Mesenchymal stem cell (in vitro differentiated cells and primary cell): ENCODE results near the gene MEIKIN.

Experiments used
- DNase-seq: peaks from one replicate; pipeline ENCODE4 v3.0.0-alpha.2; 2013
- H2AFZ ChIP-seq: one replicate; pipeline ENCODE4 v1.6.1; 2013; ENCODE audit warnings: low read depth, mild to moderate bottlenecking, control low read depth, inconsistent platforms, low read length, moderate library complexity
- H2AK5ac ChIP-seq: 2 replicates; pipeline ENCODE4 v1.6.1; 2013; ENCODE audit warnings: low read length, moderate library complexity, mild to moderate bottlenecking, inconsistent platforms; ENCODE audit not compliant: severe bottlenecking
- H2BK120ac ChIP-seq: one replicate; pipeline ENCODE4 v1.6.1; 2013; ENCODE audit warnings: low read depth, mild to moderate bottlenecking, inconsistent platforms, low read length, moderate library complexity
- H2BK12ac ChIP-seq, 2 experiments: one replicate each; pipeline ENCODE4 v1.6.1; 2013; ENCODE audit warnings: inconsistent platforms in 2 of 2, low read length in 2 of 2, mild to moderate bottlenecking in 2 of 2, moderate library complexity in 2 of 2, control low read depth in 1 of 2
- H2BK15ac ChIP-seq: one replicate; pipeline ENCODE4 v1.6.1; 2013; ENCODE audit warnings: mild to moderate bottlenecking, low read depth, inconsistent platforms; ENCODE audit not compliant: poor library complexity, severe bottlenecking
- H2BK5ac ChIP-seq: 2 replicates; pipeline ENCODE4 v1.6.1; 2013; ENCODE audit warnings: low read depth, mild to moderate bottlenecking, low read length, control low read depth, inconsistent platforms; ENCODE audit not compliant: poor library complexity, severe bottlenecking
- H3K14ac ChIP-seq, 2 experiments: one replicate each; pipeline ENCODE4 v1.6.1; 2013; ENCODE audit warnings: inconsistent platforms in 2 of 2, low read length in 2 of 2, control low read depth in 1 of 2, mild to moderate bottlenecking in 1 of 2, moderate library complexity in 1 of 2
- H3K18ac ChIP-seq, 2 experiments: one replicate each; pipeline ENCODE4 v1.6.1; 2013; ENCODE audit warnings: inconsistent platforms in 2 of 2, low read length in 2 of 2, control low read depth in 1 of 2, low read depth in 1 of 2, mild to moderate bottlenecking in 1 of 2
- H3K23ac ChIP-seq, 2 experiments: one replicate each; pipeline ENCODE4 v1.6.1; 2013; ENCODE audit warnings: inconsistent platforms in 2 of 2, low read length in 2 of 2, mild to moderate bottlenecking in 2 of 2, moderate library complexity in 2 of 2, control low read depth in 1 of 2
- H3K27ac ChIP-seq: 2 replicates; pipeline ENCODE4 v1.5.1; 2013; ENCODE audit warnings: mild to moderate bottlenecking, moderate library complexity, low read length, control low read depth, inconsistent platforms; ENCODE audit not compliant: poor library complexity, severe bottlenecking
- H3K27me3 ChIP-seq, 2 experiments: 2 replicates each; pipeline versions ENCODE4 v1.6.1 to v1.7.0; 2013; ENCODE audit warnings: low read length in 2 of 2, mild to moderate bottlenecking in 2 of 2, moderate library complexity in 2 of 2, control low read depth in 1 of 2, inconsistent platforms in 1 of 2; ENCODE audit not compliant: control insufficient read depth in 1 of 2, insufficient read depth in 1 of 2
- H3K36me3 ChIP-seq, 2 experiments: 2 replicates each; pipeline versions ENCODE4 v1.6.1 to v1.7.0; 2013; ENCODE audit warnings: low read length in 2 of 2, control low read depth in 1 of 2, inconsistent platforms in 1 of 2, low read depth in 1 of 2, mild to moderate bottlenecking in 1 of 2; ENCODE audit not compliant: insufficient read depth in 2 of 2, control insufficient read depth in 1 of 2
- H3K4ac ChIP-seq, 2 experiments: one replicate each; pipeline ENCODE4 v1.6.1; 2013; ENCODE audit warnings: inconsistent platforms in 2 of 2, low read length in 2 of 2, mild to moderate bottlenecking in 2 of 2, moderate library complexity in 2 of 2, control low read depth in 1 of 2, low read depth in 1 of 2
- H3K4me1 ChIP-seq: 2 replicates; pipeline ENCODE4 v1.6.1; 2013; ENCODE audit warnings: low read depth, low read length, control low read depth; ENCODE audit not compliant: control insufficient read depth, insufficient read depth
- H3K4me2 ChIP-seq: 2 replicates; pipeline ENCODE4 v1.6.1; 2013; ENCODE audit warnings: low read length, mild to moderate bottlenecking, inconsistent platforms; ENCODE audit not compliant: poor library complexity, severe bottlenecking
- H3K4me3 ChIP-seq, 2 experiments: 2 replicates each; pipeline versions ENCODE4 v1.5.1 to v1.7.0; 2013; ENCODE audit warnings: low read length in 2 of 2, mild to moderate bottlenecking in 2 of 2, control low read depth in 1 of 2, low read depth in 1 of 2; ENCODE audit not compliant: insufficient read depth in 1 of 2
- H3K79me1 ChIP-seq: replicated peaks from 2 replicates; pipeline ENCODE4 v1.6.1; 2013; ENCODE audit warnings: mild to moderate bottlenecking, control low read depth, low read length, inconsistent platforms; ENCODE audit not compliant: poor library complexity, severe bottlenecking
- H3K9ac ChIP-seq: 2 replicates; pipeline ENCODE4 v1.7.0; 2013; ENCODE audit warnings: mild to moderate bottlenecking, low read length, moderate library complexity
- H3K9me3 ChIP-seq: 2 replicates; pipeline ENCODE4 v1.7.0; 2013; ENCODE audit warnings: mild to moderate bottlenecking, low read length; ENCODE audit not compliant: control insufficient read depth
- H4K8ac ChIP-seq: one replicate; pipeline ENCODE4 v1.6.1; 2013; ENCODE audit warnings: inconsistent platforms, mild to moderate bottlenecking, low read length, moderate library complexity
- H4K91ac ChIP-seq: one replicate; pipeline ENCODE4 v1.6.1; 2013; ENCODE audit warnings: mild to moderate bottlenecking, low read length, inconsistent platforms
- WGBS: methylation state at CpG from one replicate; pipeline ENCODE4 v1.1.7; 2013; ENCODE audit warnings: mixed read lengths; 5-methylcytosine and 5-hydroxymethylcytosine counted together

The MEIKIN gene

DNA sequence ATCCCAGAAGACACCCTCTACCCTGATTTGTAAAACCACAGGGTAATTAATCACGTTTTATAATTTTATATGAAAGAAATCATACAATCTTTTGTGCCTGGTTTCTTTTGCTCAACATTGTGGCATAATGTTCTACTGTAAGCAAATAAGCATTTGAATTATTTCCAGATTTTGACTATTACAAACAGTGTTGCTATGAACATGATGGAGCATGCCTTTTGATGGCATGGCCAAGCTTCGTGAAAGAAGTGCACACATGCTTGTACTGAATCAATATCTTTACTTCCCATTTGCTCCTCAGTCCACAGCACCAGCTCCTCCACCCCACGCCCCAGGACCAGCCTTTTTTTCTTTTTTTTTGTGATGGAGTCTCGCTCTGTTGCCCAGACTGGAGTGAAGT lies 36.1 kb upstream of the MEIKIN start:
- H3K27ac ChIP-seq = no peak overlapping the region
- no peaks in the 10 kb centered on the region for H3K36me3 ChIP-seq
- 79% methylated on average over 3 of the region's 4 CpGs for WGBS
- H2BK15ac ChIP-seq = no peak overlapping the region
- H3K18ac ChIP-seq = no peak overlapping the region
- no peak overlapping the region for H4K91ac ChIP-seq
- H3K14ac ChIP-seq = no peak overlapping the region
- no peak overlapping the region for H3K4me2 ChIP-seq
- no peaks in the 10 kb centered on the region for H3K9me3 ChIP-seq
- H3K79me1 ChIP-seq = no peaks in the 10 kb centered on the region
- H3K4ac ChIP-seq = no peak overlapping the region
- H3K4me3 ChIP-seq = no peak overlapping the region
- no peak overlapping the region for H2BK120ac ChIP-seq
- no peak overlapping the region for H2AFZ ChIP-seq
- no peak overlapping the region for H3K9ac ChIP-seq
- H3K4me1 ChIP-seq = peaks cover 4% of the 10 kb centered on the region
- H2BK12ac ChIP-seq = no peak overlapping the region
- no peak overlapping the region for H4K8ac ChIP-seq
- no peak overlapping the region for H2BK5ac ChIP-seq
- H3K27me3 ChIP-seq = peaks cover 0 to 10% of the 10 kb centered on the region in 2 experiments
- no peak for DNase-seq
- H3K23ac ChIP-seq = no peak overlapping the region
- no peak overlapping the region for H2AK5ac ChIP-seq

DNA sequence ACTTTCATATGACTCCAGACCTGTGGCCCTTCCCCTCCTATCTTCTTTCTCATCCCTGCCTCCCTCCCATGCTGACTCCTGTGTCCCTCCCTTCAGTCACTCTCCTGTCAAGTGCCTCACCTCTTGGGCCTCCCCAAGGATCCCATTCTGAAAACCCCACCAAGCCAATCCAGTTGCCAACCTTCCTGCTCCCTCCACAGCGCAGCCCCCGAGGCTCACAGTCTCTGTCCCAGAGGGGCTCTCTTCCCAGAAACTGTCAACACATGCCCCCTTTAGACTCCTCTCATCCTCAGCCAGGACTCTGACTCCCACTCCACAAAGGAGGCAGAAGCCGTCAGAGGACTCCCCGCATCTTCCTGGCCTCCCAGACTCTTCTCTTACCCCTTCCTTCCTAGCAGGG lies 35.2 kb upstream of the MEIKIN start:
- Histone ChIP-seq H3K36me3 (no peaks in the 10 kb centered on the region), H2BK15ac (no peak overlapping the region), H3K4me3 (no peak overlapping the region), H2AK5ac (no peak overlapping the region), H3K9ac (no peak overlapping the region), H4K91ac (no peak overlapping the region), H3K79me1 (no peaks in the 10 kb centered on the region), H3K4ac (no peak overlapping the region), H3K4me1 (peaks cover 4% of the 10 kb centered on the region), H3K27ac (no peak overlapping the region), H3K4me2 (no peak overlapping the region), H2BK5ac (no peak overlapping the region), H2BK120ac (no peak overlapping the region), H3K18ac (no peak overlapping the region), H3K27me3 (peaks cover 0 to 10% of the 10 kb centered on the region in 2 experiments), H3K23ac (no peak overlapping the region), H2AFZ (no peak overlapping the region), H4K8ac (no peak overlapping the region), H3K14ac (no peak overlapping the region), H3K9me3 (no peaks in the 10 kb centered on the region), H2BK12ac (no peak overlapping the region)
- DNase-seq = no peak
- 74% methylated on average over 4 of the region's 4 CpGs for WGBS

DNA sequence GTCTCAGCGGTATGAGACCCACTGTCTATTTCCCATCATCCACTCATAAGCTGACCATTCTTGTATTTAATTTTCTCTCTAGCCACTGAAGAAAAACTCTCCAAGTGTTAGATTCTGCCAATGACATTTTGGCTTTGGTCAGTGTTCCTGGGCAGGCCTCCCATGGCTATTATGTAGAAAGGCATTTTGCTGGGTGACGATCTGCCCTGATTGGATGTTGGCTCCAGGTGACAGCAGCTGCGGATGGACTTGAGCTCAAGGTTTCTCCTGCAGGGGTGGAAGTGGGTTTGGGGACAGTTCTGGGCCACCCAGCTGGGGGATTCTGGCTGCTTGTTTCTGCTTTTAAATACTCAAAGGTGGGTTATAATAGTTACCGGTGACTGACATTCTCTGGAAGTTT lies 34.4 kb upstream of the MEIKIN start:
- Histone ChIP-seq H3K18ac (no peak overlapping the region), H2BK12ac (no peak overlapping the region), H2BK5ac (no peak overlapping the region), H3K9me3 (no peaks in the 10 kb centered on the region), H2AFZ (no peak overlapping the region), H3K36me3 (no peaks in the 10 kb centered on the region), H2BK15ac (no peak overlapping the region), H3K79me1 (no peaks in the 10 kb centered on the region), H3K4ac (no peak overlapping the region), H3K4me3 (no peak overlapping the region), H2BK120ac (no peak overlapping the region), H4K8ac (no peak overlapping the region), H2AK5ac (no peak overlapping the region), H3K27ac (no peak overlapping the region), H3K27me3 (peaks cover 0 to 7% of the 10 kb centered on the region in 2 experiments), H3K14ac (no peak overlapping the region), H3K4me1 (peaks cover 4% of the 10 kb centered on the region), H3K9ac (no peak overlapping the region), H3K23ac (no peak overlapping the region), H4K91ac (no peak overlapping the region), H3K4me2 (no peak overlapping the region)
- WGBS = 98% methylated on average over 3 of the region's 4 CpGs
- no peak for DNase-seq

DNA sequence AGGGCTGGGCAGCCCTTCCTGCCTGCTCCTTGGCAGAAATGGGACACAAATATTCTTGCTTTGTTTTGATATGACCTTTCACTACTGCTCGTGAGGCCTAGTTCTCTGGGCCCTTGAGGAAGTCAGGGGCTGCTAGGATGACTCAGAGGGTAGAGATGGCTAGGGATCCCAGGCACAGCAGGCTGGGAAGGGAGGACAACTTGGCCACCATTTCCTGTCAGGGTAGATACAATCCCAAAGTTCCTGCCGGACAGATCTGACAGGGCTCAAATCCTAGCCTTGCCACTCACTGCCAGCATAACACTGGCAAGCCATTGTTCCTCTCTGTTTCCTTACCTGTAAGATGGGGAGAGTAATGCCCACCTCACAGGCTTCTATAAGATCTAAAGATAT lies 31.7 kb upstream of the MEIKIN start:
- H2AFZ ChIP-seq = no peak overlapping the region
- no peak overlapping the region for H3K4ac ChIP-seq
- no peak overlapping the region for H3K4me2 ChIP-seq
- DNase-seq = no peak
- H3K4me1 ChIP-seq = peaks cover 4% of the 10 kb centered on the region
- no peak overlapping the region for H4K91ac ChIP-seq
- no peak overlapping the region for H2AK5ac ChIP-seq
- H3K9me3 ChIP-seq = no peaks in the 10 kb centered on the region
- H3K4me3 ChIP-seq = no peak overlapping the region
- H3K79me1 ChIP-seq = no peaks in the 10 kb centered on the region
- H2BK5ac ChIP-seq = no peak overlapping the region
- no peak overlapping the region for H2BK120ac ChIP-seq
- no peaks in the 10 kb centered on the region for H3K36me3 ChIP-seq
- no peak overlapping the region for H2BK12ac ChIP-seq
- no peak overlapping the region for H3K9ac ChIP-seq
- no peak overlapping the region for H3K14ac ChIP-seq
- no peak overlapping the region for H4K8ac ChIP-seq
- no peak overlapping the region for H2BK15ac ChIP-seq
- H3K23ac ChIP-seq = no peak overlapping the region
- H3K27ac ChIP-seq = no peak overlapping the region
- H3K27me3 ChIP-seq = peaks cover 0 to 5% of the 10 kb centered on the region in 2 experiments
- 43% methylated on average over 2 of the region's 2 CpGs for WGBS
- H3K18ac ChIP-seq = no peak overlapping the region
